Tibial nerve (tissue), 4 donors: ENCODE measurements around the gene RARS1.

Source experiments
- EP300 ChIP-seq, 2 donors: sonication (generic); formaldehyde crosslinking; IDR thresholded peaks; one replicate each; pipeline ENCODE4 v1.6.1; 2017; ENCODE audit warnings: antibody characterized with exemption in 2 of 2, mild to moderate bottlenecking in 1 of 2
- POLR2A ChIP-seq, 2 donors: fragments of 450-650 bp; IDR thresholded peaks; one replicate each; pipeline ENCODE4 v1.6.1; 2017; ENCODE audit warnings: antibody characterized with exemption in 2 of 2, mild to moderate bottlenecking in 2 of 2, moderate library complexity in 2 of 2
- TF ChIP-seq, protein P1 (sequence below), 5 experiments: fragments of 200-600 bp in 3 of 5; fragments of 450-650 bp in 2 of 5; sonication (generic) in 3 of 5; IDR thresholded peaks; one replicate each; pipeline ENCODE4 v1.5.1; 2016 to 2019; ENCODE audit warnings: antibody characterized with exemption in 5 of 5, mild to moderate bottlenecking in 3 of 5, moderate library complexity in 2 of 5

GRCh38 chr5:168479166-168479565 is 7.1 kb upstream of the RARS1 start:
- TF ChIP-seq, protein P1, sequence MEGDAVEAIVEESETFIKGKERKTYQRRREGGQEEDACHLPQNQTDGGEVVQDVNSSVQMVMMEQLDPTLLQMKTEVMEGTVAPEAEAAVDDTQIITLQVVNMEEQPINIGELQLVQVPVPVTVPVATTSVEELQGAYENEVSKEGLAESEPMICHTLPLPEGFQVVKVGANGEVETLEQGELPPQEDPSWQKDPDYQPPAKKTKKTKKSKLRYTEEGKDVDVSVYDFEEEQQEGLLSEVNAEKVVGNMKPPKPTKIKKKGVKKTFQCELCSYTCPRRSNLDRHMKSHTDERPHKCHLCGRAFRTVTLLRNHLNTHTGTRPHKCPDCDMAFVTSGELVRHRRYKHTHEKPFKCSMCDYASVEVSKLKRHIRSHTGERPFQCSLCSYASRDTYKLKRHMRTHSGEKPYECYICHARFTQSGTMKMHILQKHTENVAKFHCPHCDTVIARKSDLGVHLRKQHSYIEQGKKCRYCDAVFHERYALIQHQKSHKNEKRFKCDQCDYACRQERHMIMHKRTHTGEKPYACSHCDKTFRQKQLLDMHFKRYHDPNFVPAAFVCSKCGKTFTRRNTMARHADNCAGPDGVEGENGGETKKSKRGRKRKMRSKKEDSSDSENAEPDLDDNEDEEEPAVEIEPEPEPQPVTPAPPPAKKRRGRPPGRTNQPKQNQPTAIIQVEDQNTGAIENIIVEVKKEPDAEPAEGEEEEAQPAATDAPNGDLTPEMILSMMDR (IDR thresholded peaks at IDR 0.05) = no peak
- TF ChIP-seq POLR2A (IDR thresholded peaks at IDR 0.05) (no peak), EP300 (IDR thresholded peaks at IDR 0.05) (no peak)
